GM18870 (cell line): Measurements from ENCODE around the gene IL1RAPL1.

ENCODE experiments used
- ATAC-seq: cut with Tn5 transposase; IDR thresholded peaks from one replicate; pipeline ENCODE4 v1.9.1; 2021; ENCODE audit warnings: moderate library complexity; ENCODE audit not compliant: unreplicated experiment

Gene IL1RAPL1

GRCh38 chrX:29487714-29488113 lies 900.5 kb downstream of the IL1RAPL1 start:
- no peak for ATAC-seq

GRCh38 chrX:29488919-29489318 lies 901.7 kb downstream of the IL1RAPL1 start:
- ATAC-seq: no peak

GRCh38 chrX:29490606-29491005 lies 903.4 kb downstream of the IL1RAPL1 start:
- no peak for ATAC-seq

- no peak for ATAC-seq
Observed at GRCh38 chrX:29491659-29492058, 904.4 kb downstream of the IL1RAPL1 start.

- no peak for ATAC-seq
Observed at GRCh38 chrX:29496636-29497180, 909.5 kb downstream of the IL1RAPL1 start.

GRCh38 chrX:29506729-29507128 lies 919.5 kb downstream of the IL1RAPL1 start:
- ATAC-seq: peak; percentile 50

GRCh38 chrX:29518100-29518499 lies 930.9 kb downstream of the IL1RAPL1 start:
- ATAC-seq: no peak

GRCh38 chrX:29528281-29528680 lies 941.0 kb downstream of the IL1RAPL1 start:
- peak; percentile 93 for ATAC-seq

GRCh38 chrX:29530501-29530900 lies 943.3 kb downstream of the IL1RAPL1 start:
- ATAC-seq: no peak

- peak; percentile 49 for ATAC-seq
Observed at GRCh38 chrX:29531336-29531735, 944.1 kb downstream of the IL1RAPL1 start.

GRCh38 chrX:29535212-29536162 lies 948.2 kb downstream of the IL1RAPL1 start:
- ATAC-seq: no peak

- ATAC-seq: peak; percentile 54
Observed at GRCh38 chrX:29541038-29541437, 953.8 kb downstream of the IL1RAPL1 start.

GRCh38 chrX:29542152-29542551 lies 954.9 kb downstream of the IL1RAPL1 start:
- ATAC-seq: peak; percentile 52

GRCh38 chrX:29545878-29546277 lies 958.6 kb downstream of the IL1RAPL1 start:
- no peak for ATAC-seq

- no peak for ATAC-seq
Observed at GRCh38 chrX:29547877-29548276, 960.6 kb downstream of the IL1RAPL1 start.

- ATAC-seq: no peak
Observed at GRCh38 chrX:29553542-29553941, 966.3 kb downstream of the IL1RAPL1 start.

- peak; percentile 98 for ATAC-seq
Observed at GRCh38 chrX:29555465-29556091, 968.3 kb downstream of the IL1RAPL1 start.

GRCh38 chrX:29560065-29560464 lies 972.8 kb downstream of the IL1RAPL1 start:
- ATAC-seq: no peak

GRCh38 chrX:29561417-29561816 lies 974.2 kb downstream of the IL1RAPL1 start:
- ATAC-seq: no peak

- no peak for ATAC-seq
Observed at GRCh38 chrX:29580560-29580959, 993.3 kb downstream of the IL1RAPL1 start.

- no peak for ATAC-seq
Observed at GRCh38 chrX:29581223-29581622, 994.0 kb downstream of the IL1RAPL1 start.

GRCh38 chrX:29587107-29587506 lies 999.9 kb downstream of the IL1RAPL1 start:
- ATAC-seq: peak; percentile 84
